ENCODE results near the gene TDRKH. TPM values are rescaled to one million over a fixed set of nuclear protein-coding genes. Genes with fewer than 3 reads are reported as not detected.

Gene TDRKH
- total and polyA plus RNA-seq, 2 donors (not counting 1 experiment from before 2014, with no cell fraction given), result 1.8 to 5.6 TPM

DNA sequence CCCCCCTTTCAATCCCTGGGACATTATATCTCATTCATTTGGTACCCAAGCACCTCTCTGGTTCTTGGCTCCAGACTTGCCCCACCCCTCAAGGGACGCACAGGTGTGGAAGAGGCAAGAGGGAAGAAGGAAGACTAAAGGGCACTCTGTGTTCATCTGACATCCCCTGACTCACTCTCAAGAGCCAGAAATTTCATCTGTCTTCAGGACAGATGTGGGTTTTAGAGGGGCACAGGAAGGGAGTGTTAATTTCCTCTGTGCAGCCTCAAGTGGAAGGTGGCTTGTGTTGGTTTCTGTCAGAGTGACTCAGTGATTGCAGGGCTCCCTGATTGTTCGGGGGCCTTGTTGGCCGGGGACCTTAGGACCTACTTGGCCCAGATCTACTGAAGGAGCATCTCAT lies 46.9 kb upstream of the TDRKH start:
- Histone ChIP-seq H3K4me1 (ENCODE audit: control insufficient read depth, extremely low read depth, insufficient read depth, low read length) (no peaks in the 10 kb centered on the region), H4K20me1 (ENCODE audit: control insufficient read depth, extremely low read depth, insufficient read depth, low read length) (no peaks in the 10 kb centered on the region), H3K9ac (ENCODE audit: insufficient read depth, low read length) (no peak overlapping the region), H3K9me3 (ENCODE audit: control insufficient read depth, insufficient read depth, low read depth, low read length) (no peaks in the 10 kb centered on the region), H3K4me2 (ENCODE audit: extremely low read depth, insufficient read depth, low read length) (no peak overlapping the region), H3K27ac (ENCODE audit: insufficient read depth, low read length) (no peak overlapping the region), H2AFZ (ENCODE audit: low read length) (no peak overlapping the region), H3K4me3 (replicated peaks in 1 of 4; ENCODE audit: control extremely low read depth in 1 of 4, insufficient read depth in 1 of 4, low read depth in 3 of 4, low read length in 4 of 4) (no peak overlapping the region), H3K27me3 (ENCODE audit: control insufficient read depth, insufficient read depth, low read length) (peaks cover 46% of the 10 kb centered on the region), H3K79me2 (ENCODE audit: control insufficient read depth, insufficient read depth, low read length) (no peaks in the 10 kb centered on the region), H3K36me3 (ENCODE audit: control insufficient read depth, insufficient read depth, low read length) (no peaks in the 10 kb centered on the region)
- TF ChIP-seq, protein P1, sequence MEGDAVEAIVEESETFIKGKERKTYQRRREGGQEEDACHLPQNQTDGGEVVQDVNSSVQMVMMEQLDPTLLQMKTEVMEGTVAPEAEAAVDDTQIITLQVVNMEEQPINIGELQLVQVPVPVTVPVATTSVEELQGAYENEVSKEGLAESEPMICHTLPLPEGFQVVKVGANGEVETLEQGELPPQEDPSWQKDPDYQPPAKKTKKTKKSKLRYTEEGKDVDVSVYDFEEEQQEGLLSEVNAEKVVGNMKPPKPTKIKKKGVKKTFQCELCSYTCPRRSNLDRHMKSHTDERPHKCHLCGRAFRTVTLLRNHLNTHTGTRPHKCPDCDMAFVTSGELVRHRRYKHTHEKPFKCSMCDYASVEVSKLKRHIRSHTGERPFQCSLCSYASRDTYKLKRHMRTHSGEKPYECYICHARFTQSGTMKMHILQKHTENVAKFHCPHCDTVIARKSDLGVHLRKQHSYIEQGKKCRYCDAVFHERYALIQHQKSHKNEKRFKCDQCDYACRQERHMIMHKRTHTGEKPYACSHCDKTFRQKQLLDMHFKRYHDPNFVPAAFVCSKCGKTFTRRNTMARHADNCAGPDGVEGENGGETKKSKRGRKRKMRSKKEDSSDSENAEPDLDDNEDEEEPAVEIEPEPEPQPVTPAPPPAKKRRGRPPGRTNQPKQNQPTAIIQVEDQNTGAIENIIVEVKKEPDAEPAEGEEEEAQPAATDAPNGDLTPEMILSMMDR (conservative IDR thresholded peaks at IDR 0.05 in 1 of 2, IDR thresholded peaks at IDR 0.05 in 1 of 2; ENCODE audit: low read depth in 1 of 2, low read length in 2 of 2), result no peak
- TF ChIP-seq EZH2 (IDR thresholded peaks at IDR 0.05; ENCODE audit: low read length, missing control alignments), result no peak
- no peak for DNase-seq (ENCODE audit: low read depth in 2 of 2)

DNA sequence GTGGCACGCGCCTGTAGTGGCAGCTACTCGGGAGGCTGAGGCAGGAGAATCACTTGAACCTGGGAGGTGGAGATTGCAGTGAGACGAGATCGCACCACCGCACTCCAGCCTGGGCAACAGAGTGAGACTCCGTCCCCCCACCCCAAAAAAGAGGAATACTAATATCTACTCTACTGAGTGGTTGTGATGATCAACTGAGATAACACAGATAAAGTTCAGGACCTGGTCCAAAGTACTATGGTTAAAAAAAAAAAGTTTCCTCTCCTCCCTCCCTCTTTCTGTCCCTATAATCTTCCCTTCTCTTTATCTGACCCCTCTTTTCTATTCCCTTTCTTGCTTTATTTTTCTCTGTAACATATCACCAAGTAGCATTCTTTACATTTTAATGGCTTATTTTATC lies 45.3 kb upstream of the TDRKH start:
- Histone ChIP-seq H3K27me3 (ENCODE audit: control insufficient read depth, insufficient read depth, low read length) (peaks cover 44% of the 10 kb centered on the region), H3K9me3 (ENCODE audit: control insufficient read depth, insufficient read depth, low read depth, low read length) (no peaks in the 10 kb centered on the region), H3K9ac (ENCODE audit: insufficient read depth, low read length) (no peak overlapping the region), H3K36me3 (ENCODE audit: control insufficient read depth, insufficient read depth, low read length) (no peaks in the 10 kb centered on the region), H2AFZ (ENCODE audit: low read length) (no peak overlapping the region), H3K4me1 (ENCODE audit: control insufficient read depth, extremely low read depth, insufficient read depth, low read length) (no peaks in the 10 kb centered on the region), H3K79me2 (ENCODE audit: control insufficient read depth, insufficient read depth, low read length) (no peaks in the 10 kb centered on the region), H4K20me1 (ENCODE audit: control insufficient read depth, extremely low read depth, insufficient read depth, low read length) (no peaks in the 10 kb centered on the region), H3K4me2 (ENCODE audit: extremely low read depth, insufficient read depth, low read length) (no peak overlapping the region), H3K27ac (ENCODE audit: insufficient read depth, low read length) (no peak overlapping the region), H3K4me3 (replicated peaks in 1 of 4; ENCODE audit: control extremely low read depth in 1 of 4, insufficient read depth in 1 of 4, low read depth in 3 of 4, low read length in 4 of 4) (no peak overlapping the region)
- no peak for DNase-seq (ENCODE audit: low read depth in 2 of 2)
- TF ChIP-seq EZH2 (IDR thresholded peaks at IDR 0.05; ENCODE audit: low read length, missing control alignments), result no peak
- TF ChIP-seq, protein P1 (conservative IDR thresholded peaks at IDR 0.05 in 1 of 2, IDR thresholded peaks at IDR 0.05 in 1 of 2; ENCODE audit: low read depth in 1 of 2, low read length in 2 of 2), result no peak

DNA sequence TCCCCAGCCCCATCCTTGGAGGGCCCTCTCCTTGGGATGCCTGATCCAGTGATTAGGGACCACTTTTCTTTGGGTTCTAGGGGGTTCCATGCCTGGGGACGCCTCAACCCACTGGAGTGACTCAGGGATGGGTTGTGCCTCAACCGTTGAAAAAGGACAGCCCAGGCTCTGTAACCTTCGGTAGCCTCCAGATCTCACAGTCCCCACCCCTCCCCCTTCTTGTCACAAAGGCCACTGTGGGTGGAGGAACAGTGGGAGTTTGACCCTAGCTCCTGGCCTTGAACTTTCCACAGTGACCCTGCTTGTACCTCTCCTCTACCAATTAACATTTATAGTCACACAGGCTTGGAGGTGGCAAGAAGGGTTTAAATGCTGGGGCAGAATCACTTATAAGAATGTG lies 43.9 kb upstream of the TDRKH start:
- no peak overlapping the region for H3K4me3 ChIP-seq (replicated peaks in 1 of 4; ENCODE audit: control extremely low read depth in 1 of 4, insufficient read depth in 1 of 4, low read depth in 3 of 4, low read length in 4 of 4)
- DNase-seq (ENCODE audit: low read depth in 2 of 2), result no peak
- H3K4me1 ChIP-seq (ENCODE audit: control insufficient read depth, extremely low read depth, insufficient read depth, low read length), result no peaks in the 10 kb centered on the region
- H3K4me2 ChIP-seq (ENCODE audit: extremely low read depth, insufficient read depth, low read length), result no peak overlapping the region
- H3K79me2 ChIP-seq (ENCODE audit: control insufficient read depth, insufficient read depth, low read length), result no peaks in the 10 kb centered on the region
- TF ChIP-seq, protein P1 (conservative IDR thresholded peaks at IDR 0.05 in 1 of 2, IDR thresholded peaks at IDR 0.05 in 1 of 2; ENCODE audit: low read depth in 1 of 2, low read length in 2 of 2), result no peak
- TF ChIP-seq EZH2 (IDR thresholded peaks at IDR 0.05; ENCODE audit: low read length, missing control alignments), result no peak
- H4K20me1 ChIP-seq (ENCODE audit: control insufficient read depth, extremely low read depth, insufficient read depth, low read length), result no peaks in the 10 kb centered on the region
- no peaks in the 10 kb centered on the region for H3K36me3 ChIP-seq (ENCODE audit: control insufficient read depth, insufficient read depth, low read length)
- no peak overlapping the region for H2AFZ ChIP-seq (ENCODE audit: low read length)
- no peaks in the 10 kb centered on the region for H3K9me3 ChIP-seq (ENCODE audit: control insufficient read depth, insufficient read depth, low read depth, low read length)
- peaks cover 30% of the 10 kb centered on the region for H3K27me3 ChIP-seq (ENCODE audit: control insufficient read depth, insufficient read depth, low read length)
- no peak overlapping the region for H3K9ac ChIP-seq (ENCODE audit: insufficient read depth, low read length)
- no peak overlapping the region for H3K27ac ChIP-seq (ENCODE audit: insufficient read depth, low read length)
